Cardiac muscle cell (in vitro differentiated cells and primary cell): ENCODE measurements around the gene JADE2. TPM values are rescaled to one million over a fixed set of nuclear protein-coding genes. Genes with fewer than 3 reads are reported as not detected.

ENCODE experiments used
- DNase-seq, 2 donors: peaks; one replicate each; pipeline versions ENCODE4 v3.0.0 to v3.0.0-alpha.2; 2010 to 2017; ENCODE audit warnings: low read depth in 1 of 2, low spot score in 1 of 2
- H3K27ac ChIP-seq: fragments of 200-600 bp; sonication (generic); 2 replicates; pipeline ENCODE4 v1.5.1; 2016
- H3K27me3 ChIP-seq: fragments of 200-600 bp; sonication (generic); 2 replicates; pipeline ENCODE4 v1.6.0; 2016; ENCODE audit warnings: control low read depth
- H3K36me3 ChIP-seq: fragments of 200-600 bp; sonication (generic); 2 replicates; pipeline ENCODE4 v1.5.1; 2016; ENCODE audit warnings: control low read depth
- H3K4me1 ChIP-seq: fragments of 200-600 bp; sonication (generic); 2 replicates; pipeline ENCODE4 v1.8.1; 2017; ENCODE audit warnings: low read depth, mild to moderate bottlenecking, mixed run types
- H3K4me3 ChIP-seq: fragments of 200-600 bp; sonication (generic); 2 replicates; pipeline ENCODE4 v1.5.1; 2016; ENCODE audit warnings: mild to moderate bottlenecking
- H3K9me3 ChIP-seq: fragments of 200-600 bp; sonication (generic); 2 replicates; pipeline ENCODE4 v1.5.1; 2017; ENCODE audit warnings: low read depth, mild to moderate bottlenecking, control low read depth
- CTCF ChIP-seq: IDR thresholded peaks from 2 replicates; pipeline ENCODE4 v1.5.1; 2012; ENCODE audit warnings: low read depth, mild to moderate bottlenecking, low read length
- polyA plus RNA-seq: library from polyadenylated mRNA; unstranded; fragments of >200 nt; fragmentation: Nextera tagmentation; extraction: Ambion mirVana; gene quantifications from 2 replicates; pipeline ENCODE4 v1.2.1, GENCODE V29; 2016
- total RNA-seq: library from RNA; depleted of rRNA; stranded (reverse); fragments of >200 nt; gene quantifications from 2 replicates; pipeline ENCODE4 v1.2.3, GENCODE V29; 2016

Gene JADE2
- total and polyA plus RNA-seq, 2 experiments from 2014 or later, result 2.8 to 17.8 TPM

- H3K36me3 ChIP-seq, result peaks cover 11% of the 10 kb centered on the region
- H3K9me3 ChIP-seq, result no peaks in the 10 kb centered on the region
- no peak for TF ChIP-seq CTCF
- no peaks in the 10 kb centered on the region for H3K27me3 ChIP-seq
- peak in 1 of 2 donors; percentile 33 for DNase-seq
- no peak overlapping the region for H3K27ac ChIP-seq
- H3K4me3 ChIP-seq, result no peak overlapping the region
- no peaks in the 10 kb centered on the region for H3K4me1 ChIP-seq
Observed at GRCh38 chr5:134600600-134600999, 75.1 kb downstream of the JADE2 start.

GRCh38 chr5:134603059-134603458 is 77.6 kb downstream of the JADE2 start:
- TF ChIP-seq CTCF, result no peak
- DNase-seq, result peak in 1 of 2 donors; percentile 35
- no peak overlapping the region for H3K27ac ChIP-seq
- peaks cover 33% of the 10 kb centered on the region for H3K36me3 ChIP-seq
- no peaks in the 10 kb centered on the region for H3K4me1 ChIP-seq
- H3K4me3 ChIP-seq, result no peak overlapping the region
- H3K9me3 ChIP-seq, result no peaks in the 10 kb centered on the region
- no peaks in the 10 kb centered on the region for H3K27me3 ChIP-seq

GRCh38 chr5:134604908-134605307 is 79.4 kb downstream of the JADE2 start:
- Histone ChIP-seq H3K27me3 (no peaks in the 10 kb centered on the region), H3K4me3 (no peak overlapping the region), H3K4me1 (no peaks in the 10 kb centered on the region), H3K27ac (no peak overlapping the region), H3K36me3 (peaks cover 50% of the 10 kb centered on the region), H3K9me3 (no peaks in the 10 kb centered on the region)
- no peak for DNase-seq
- TF ChIP-seq CTCF, result no peak

- H3K27ac ChIP-seq, result no peak overlapping the region
Observed at GRCh38 chr5:134606726-134607125, 81.3 kb downstream of the JADE2 start.

GRCh38 chr5:134608555-134608954 is 83.1 kb downstream of the JADE2 start:
- Histone ChIP-seq H3K36me3 (peaks cover 67% of the 10 kb centered on the region), H3K4me3 (no peak overlapping the region), H3K4me1 (no peaks in the 10 kb centered on the region), H3K27ac (no peak overlapping the region), H3K9me3 (no peaks in the 10 kb centered on the region), H3K27me3 (no peaks in the 10 kb centered on the region)
- TF ChIP-seq CTCF, result no peak
- no peak for DNase-seq

More at GRCh38 chr5:134606726-134607125, 81.3 kb downstream of the JADE2 start:
- H3K4me3 ChIP-seq, result no peak overlapping the region
- no peaks in the 10 kb centered on the region for H3K4me1 ChIP-seq
- TF ChIP-seq CTCF, result no peak
- no peaks in the 10 kb centered on the region for H3K27me3 ChIP-seq
- no peak for DNase-seq
- H3K36me3 ChIP-seq, result peaks cover 59% of the 10 kb centered on the region
- H3K9me3 ChIP-seq, result no peaks in the 10 kb centered on the region
